T-helper 1 cell treated with Interleukin-12 subunit alpha and Interleukin-12 subunit beta and Interleukin-4 antibody, amounts not matched to agents 30 μg/mL and 1 μg/mL, for 36 hours (primary cell): ENCODE data around the gene PROM1.

Experiments used
- H3K27ac Mint-ChIP-seq: one replicate; pipeline ENCODE4 v1.8.0; 2021; ENCODE audit warnings: mild to moderate bottlenecking, mixed read lengths
- H3K27me3 Mint-ChIP-seq: one replicate; pipeline ENCODE4 v1.8.0; 2021; ENCODE audit warnings: low read depth, mixed read lengths
- H3K36me3 Mint-ChIP-seq: one replicate; pipeline ENCODE4 v1.8.0; 2021; ENCODE audit warnings: low read depth, mixed read lengths
- H3K4me1 Mint-ChIP-seq: one replicate; pipeline ENCODE4 v1.8.0; 2021; ENCODE audit warnings: low read depth, mixed read lengths
- H3K4me3 Mint-ChIP-seq: one replicate; pipeline ENCODE4 v1.8.0; 2021; ENCODE audit warnings: mild to moderate bottlenecking, moderate library complexity, mixed read lengths
- H3K9me3 Mint-ChIP-seq: one replicate; pipeline ENCODE4 v1.8.0; 2021; ENCODE audit warnings: mixed read lengths

The PROM1 gene

DNA sequence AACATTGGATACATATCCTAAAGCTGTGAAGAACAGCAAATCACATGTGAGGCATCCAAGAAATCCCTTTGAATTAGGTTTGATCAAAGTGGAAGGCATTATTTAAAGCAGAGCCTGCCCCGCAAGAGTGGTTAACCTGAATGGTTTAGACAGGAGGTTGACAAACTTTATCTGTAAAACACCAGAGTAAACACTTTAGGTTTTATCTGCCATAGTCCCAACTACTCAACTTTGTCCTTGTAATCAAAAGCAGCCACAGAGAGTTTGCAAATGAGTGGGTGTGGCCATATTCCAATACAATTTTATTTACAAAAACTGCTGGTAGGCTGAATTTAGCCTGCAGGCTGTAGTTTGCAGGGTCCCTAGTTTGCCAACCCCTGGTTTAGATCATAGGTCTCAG, 95.6 kb downstream of the PROM1 start:
- Mint-ChIP-seq H3K36me3 (no peaks in the 10 kb centered on the region), H3K9me3 (no peaks in the 10 kb centered on the region), H3K27ac (no peak overlapping the region), H3K4me3 (no peak overlapping the region), H3K4me1 (peaks cover 4% of the 10 kb centered on the region), H3K27me3 (peaks cover 20% of the 10 kb centered on the region)

DNA sequence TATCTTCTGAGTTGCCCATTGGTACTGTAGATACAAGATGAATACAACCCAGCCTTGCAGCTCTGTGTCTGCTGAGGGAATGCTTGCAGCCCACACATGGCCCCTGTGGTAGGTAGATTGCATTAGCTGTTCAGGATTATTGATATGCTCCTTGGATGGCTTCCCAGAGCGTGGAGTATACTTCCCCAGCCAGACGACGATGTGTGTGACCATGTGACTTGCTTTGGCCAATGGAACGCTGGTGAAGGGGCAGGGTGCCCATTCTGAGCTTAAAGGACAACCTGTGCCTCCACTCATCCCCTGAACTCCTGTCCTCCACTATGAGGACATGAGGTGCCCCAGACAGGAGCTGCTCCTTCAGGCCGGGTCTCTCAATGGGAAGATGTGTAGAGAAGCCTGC, 96.9 kb downstream of the PROM1 start:
- Mint-ChIP-seq H3K27me3 (peaks cover 21% of the 10 kb centered on the region), H3K36me3 (no peaks in the 10 kb centered on the region), H3K9me3 (no peaks in the 10 kb centered on the region), H3K27ac (no peak overlapping the region), H3K4me3 (no peak overlapping the region), H3K4me1 (peaks cover 4% of the 10 kb centered on the region)

DNA sequence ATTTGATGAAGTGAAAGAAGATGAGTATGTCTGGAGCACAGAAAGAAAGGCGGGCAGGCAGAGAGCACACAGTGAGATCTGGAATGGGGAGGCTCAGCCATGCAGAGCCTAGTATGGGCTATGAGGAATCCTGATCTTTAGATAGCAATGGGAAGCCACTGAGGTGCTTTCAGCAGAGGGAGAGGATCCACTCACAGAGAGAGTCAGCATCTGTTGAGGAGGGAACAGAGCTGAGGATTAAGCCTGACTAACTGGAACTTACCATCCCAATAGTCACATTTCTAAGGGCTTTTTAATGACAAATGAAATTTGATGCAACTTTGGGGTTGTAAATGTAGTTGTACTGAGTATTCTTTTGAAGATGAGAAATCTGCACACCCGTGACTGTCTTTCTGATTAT, 100.2 kb downstream of the PROM1 start:
- H3K4me1 Mint-ChIP-seq = no peaks in the 10 kb centered on the region
- no peak overlapping the region for H3K27ac Mint-ChIP-seq
- H3K36me3 Mint-ChIP-seq = no peaks in the 10 kb centered on the region
- H3K9me3 Mint-ChIP-seq = no peaks in the 10 kb centered on the region
- H3K4me3 Mint-ChIP-seq = no peak overlapping the region
- H3K27me3 Mint-ChIP-seq = peaks cover 10% of the 10 kb centered on the region

DNA sequence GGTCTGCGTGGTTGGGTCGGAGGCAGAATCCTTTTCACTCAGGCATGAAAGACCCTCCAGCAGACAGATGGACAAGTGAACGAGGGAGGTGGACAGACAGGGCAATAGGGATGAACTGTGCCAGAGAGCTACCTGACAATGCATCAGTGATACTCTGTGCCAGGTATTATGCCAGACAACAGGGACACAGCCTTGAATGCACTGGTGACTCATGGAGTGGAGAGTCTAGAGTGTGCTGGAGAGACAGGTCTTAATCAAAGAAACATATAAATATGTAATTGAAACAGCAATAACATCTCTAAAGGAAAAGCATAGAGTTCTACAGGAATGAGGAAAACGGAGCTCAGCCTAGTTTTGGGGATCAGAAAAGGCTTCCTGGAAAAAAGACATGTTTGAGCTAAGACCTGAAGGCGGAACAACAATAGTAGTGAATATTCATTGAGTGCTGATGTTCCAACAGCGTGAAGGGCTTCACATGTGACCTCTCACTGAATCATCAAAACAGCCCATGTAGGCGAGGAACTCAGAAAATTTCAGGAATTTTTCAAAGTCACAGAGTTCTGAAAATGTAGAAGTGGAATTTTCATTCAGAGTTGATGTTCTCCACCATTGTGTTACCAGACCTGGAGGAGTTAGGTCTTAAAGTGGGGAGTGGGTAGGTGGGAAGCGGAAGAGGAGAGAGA, 100.8 kb downstream of the PROM1 start:
- H3K27ac Mint-ChIP-seq = no peak overlapping the region

DNA sequence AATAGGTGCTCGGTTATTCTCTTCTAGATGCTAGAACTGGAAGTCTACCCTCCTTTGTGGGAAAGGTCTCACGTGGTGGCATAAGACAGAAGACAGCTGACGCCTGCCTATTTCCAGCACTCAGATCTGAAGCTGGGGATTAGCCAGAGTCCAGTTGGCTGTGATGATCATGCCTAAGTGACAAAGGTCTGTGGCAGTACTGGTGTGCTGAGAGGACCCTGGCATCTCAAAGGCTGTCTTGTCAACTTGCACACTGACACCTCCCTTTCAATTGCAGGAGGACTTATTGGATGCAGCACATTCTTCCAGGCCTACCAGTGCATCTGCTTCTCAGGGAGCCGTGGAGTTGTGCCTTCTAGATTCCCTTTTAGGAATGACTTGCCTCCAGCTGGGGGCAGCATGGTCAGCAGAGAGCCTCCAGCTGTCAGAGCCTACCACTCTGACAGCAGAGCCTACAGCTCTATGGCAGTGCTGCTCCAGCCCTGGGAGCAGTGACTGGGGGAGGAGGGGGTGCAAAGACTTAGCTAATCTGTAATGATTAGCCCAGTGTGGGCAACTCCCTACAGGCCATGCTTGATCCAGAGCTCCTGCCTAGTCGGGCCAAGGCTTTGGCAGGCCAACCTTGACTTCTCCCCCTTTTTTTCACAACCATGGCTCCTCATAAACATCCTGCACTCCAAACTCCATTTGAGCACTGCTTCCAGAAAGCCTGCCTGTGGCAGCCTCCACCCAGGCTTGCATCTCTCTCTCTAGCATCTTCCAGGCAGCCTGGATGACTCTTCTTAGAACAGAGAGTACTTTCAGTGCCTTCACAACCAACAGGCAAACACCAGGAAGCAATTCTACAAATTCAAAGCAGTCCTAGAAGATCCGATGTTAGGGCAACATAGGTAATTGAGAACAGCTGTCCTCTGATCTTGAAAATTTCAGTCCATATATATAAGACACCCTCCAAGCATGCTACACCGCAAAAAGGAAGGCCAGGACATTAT, 107.1 kb downstream of the PROM1 start:
- Mint-ChIP-seq H3K36me3 (no peaks in the 10 kb centered on the region), H3K4me1 (no peaks in the 10 kb centered on the region), H3K9me3 (no peaks in the 10 kb centered on the region), H3K4me3 (no peak overlapping the region), H3K27ac (no peak overlapping the region), H3K27me3 (peaks cover 10% of the 10 kb centered on the region)

More for the DNA sequence above, 100.8 kb downstream of the PROM1 start:
- no peak overlapping the region for H3K4me3 Mint-ChIP-seq
- no peaks in the 10 kb centered on the region for H3K36me3 Mint-ChIP-seq
- H3K9me3 Mint-ChIP-seq = no peaks in the 10 kb centered on the region
- H3K4me1 Mint-ChIP-seq = no peaks in the 10 kb centered on the region
- peaks cover 10% of the 10 kb centered on the region for H3K27me3 Mint-ChIP-seq

DNA sequence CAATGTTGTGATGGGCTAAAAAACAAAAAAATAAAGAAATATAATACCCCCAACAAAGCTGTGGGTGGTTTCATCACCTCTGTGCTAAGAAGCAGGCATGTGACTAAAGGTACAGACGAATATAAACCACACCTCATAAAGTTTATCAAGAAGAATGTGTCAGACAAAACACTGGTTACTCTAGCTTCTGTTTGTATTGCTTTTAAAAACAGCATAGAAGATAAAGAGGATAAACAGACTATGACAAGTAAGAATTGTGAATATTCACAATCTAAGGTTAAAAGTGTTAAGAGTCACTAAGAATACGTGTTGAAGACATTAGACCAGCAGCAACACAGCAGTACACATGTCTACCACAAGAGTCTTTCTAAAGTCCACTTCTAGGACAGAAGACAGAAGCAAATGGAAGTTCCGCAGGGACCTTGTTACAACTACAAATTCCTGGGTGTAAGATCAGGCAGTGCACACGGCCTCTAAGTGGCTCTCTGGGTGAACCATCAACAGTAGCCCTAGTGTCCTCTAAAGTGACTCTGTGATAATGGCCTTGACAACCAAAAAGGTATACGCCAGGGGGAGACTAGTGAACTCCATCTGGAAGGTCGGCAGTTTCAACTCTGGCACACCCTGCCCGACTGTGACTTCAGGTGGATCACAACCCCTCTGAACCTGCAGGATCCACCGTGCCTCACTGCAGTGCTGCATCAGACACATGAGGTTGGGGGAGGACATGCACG, 112.6 kb downstream of the PROM1 start:
- H3K27ac Mint-ChIP-seq = no peak overlapping the region
- no peak overlapping the region for H3K4me3 Mint-ChIP-seq

DNA sequence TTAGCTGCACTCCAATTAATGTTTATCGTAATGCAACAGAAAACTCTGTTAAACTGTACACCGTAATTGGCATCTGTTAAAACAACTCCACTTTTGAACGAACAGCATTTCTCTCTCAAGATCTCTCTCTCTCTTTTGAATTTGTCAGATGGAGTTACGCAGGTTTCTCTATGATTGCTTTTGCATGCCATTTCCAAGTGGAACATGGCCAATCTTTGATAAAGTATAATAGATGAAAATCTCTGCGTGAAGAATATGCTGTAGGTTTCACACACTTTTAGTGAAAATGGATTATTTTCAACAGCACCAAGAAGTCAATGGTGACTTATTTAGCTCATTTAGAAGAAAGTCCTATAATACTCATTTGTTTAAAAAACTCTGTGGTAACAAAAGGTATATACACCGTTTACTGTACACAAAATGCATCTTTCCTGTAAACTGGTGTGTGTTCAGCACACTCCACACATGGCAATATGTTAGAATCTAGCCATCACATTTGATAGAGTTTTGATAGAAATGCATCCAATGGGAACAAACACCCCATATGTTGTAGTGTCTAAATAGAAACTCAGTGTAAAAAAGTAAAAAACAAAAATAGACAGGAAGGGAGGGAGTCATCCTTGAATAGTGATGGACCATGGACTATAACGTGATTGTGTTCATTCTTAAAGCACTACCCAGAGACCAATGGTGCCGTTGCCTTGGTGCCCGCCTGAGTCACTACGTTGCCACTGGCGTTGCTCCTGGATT, 115.1 kb downstream of the PROM1 start:
- H3K4me1 Mint-ChIP-seq = no peaks in the 10 kb centered on the region
- H3K4me3 Mint-ChIP-seq = no peak overlapping the region
- H3K27ac Mint-ChIP-seq = no peak overlapping the region
- no peaks in the 10 kb centered on the region for H3K36me3 Mint-ChIP-seq
- peaks cover 9% of the 10 kb centered on the region for H3K27me3 Mint-ChIP-seq
- H3K9me3 Mint-ChIP-seq = no peaks in the 10 kb centered on the region

More for the DNA sequence above, 112.6 kb downstream of the PROM1 start:
- Mint-ChIP-seq H3K9me3 (no peaks in the 10 kb centered on the region), H3K27me3 (peaks cover 12% of the 10 kb centered on the region), H3K36me3 (no peaks in the 10 kb centered on the region), H3K4me1 (no peaks in the 10 kb centered on the region)

DNA sequence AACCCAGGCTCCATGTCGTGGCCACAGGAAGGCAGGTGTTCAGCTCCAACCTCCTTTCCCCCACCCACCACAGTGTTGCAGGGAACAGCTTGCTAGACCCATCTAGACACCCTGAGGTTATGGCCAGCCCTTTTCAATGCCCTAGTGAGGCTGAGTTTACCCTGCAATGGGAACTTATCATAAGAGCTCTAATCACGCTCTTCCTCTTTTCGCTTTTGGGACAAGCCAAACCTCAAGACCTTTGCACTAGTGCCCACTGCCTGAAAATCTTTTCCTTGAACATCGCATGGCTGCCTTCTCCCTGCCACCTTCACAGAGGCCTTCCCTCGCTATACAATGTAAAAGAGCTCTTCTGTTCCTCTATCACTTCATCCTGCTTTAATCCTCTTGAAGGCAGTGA, 118.5 kb downstream of the PROM1 start:
- Mint-ChIP-seq H3K9me3 (no peaks in the 10 kb centered on the region), H3K27me3 (peaks cover 11% of the 10 kb centered on the region), H3K36me3 (no peaks in the 10 kb centered on the region), H3K4me3 (no peak overlapping the region), H3K27ac (no peak overlapping the region), H3K4me1 (peaks cover 13% of the 10 kb centered on the region)

DNA sequence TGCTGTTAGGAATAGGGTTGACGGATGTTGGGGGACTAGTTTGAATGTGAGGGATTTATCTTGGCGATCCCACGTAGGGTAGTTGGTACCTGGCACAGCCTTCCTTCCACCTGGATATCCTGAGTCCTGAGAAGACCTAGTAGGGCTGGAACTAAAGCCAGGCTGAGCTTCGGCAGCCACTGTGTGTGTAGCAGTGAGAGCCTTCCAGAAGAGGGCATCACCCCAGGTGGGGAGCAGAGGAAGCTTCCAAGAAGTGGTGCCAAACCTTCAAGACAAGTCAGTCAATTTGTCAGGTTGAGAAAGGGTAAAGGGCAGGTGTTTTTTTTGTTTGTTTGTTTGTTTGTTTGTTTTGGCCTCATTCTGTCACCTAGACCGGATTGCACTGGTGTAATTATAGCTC, 119.7 kb downstream of the PROM1 start:
- H3K27ac Mint-ChIP-seq = no peak overlapping the region
- H3K27me3 Mint-ChIP-seq = peaks cover 13% of the 10 kb centered on the region
- no peak overlapping the region for H3K4me3 Mint-ChIP-seq
- no peaks in the 10 kb centered on the region for H3K36me3 Mint-ChIP-seq
- no peaks in the 10 kb centered on the region for H3K9me3 Mint-ChIP-seq
- peaks cover 13% of the 10 kb centered on the region for H3K4me1 Mint-ChIP-seq

DNA sequence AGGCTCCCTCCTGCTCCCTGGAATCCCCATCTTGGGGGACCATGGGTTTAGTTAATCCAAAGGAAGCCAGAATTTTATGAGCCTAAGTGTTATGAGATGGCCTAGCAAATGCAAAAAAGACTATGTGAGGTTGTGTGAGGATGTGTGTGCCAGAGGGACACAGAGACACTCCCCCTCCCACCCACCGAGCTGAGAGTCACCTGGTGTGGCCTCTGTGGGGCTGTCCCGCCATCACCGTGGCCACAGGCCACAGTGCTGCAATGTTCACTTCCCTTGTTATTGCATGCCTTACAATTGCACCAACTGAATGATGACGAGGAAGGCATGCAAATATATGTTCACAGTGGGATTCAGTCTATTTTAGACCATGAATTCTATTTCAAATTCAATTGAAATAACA, 120.2 kb downstream of the PROM1 start:
- peaks cover 13% of the 10 kb centered on the region for H3K4me1 Mint-ChIP-seq
- H3K27ac Mint-ChIP-seq = no peak overlapping the region
- no peaks in the 10 kb centered on the region for H3K9me3 Mint-ChIP-seq
- H3K36me3 Mint-ChIP-seq = no peaks in the 10 kb centered on the region
- H3K27me3 Mint-ChIP-seq = peaks cover 13% of the 10 kb centered on the region
- peak overlapping the region; percentile 42 for H3K4me3 Mint-ChIP-seq

DNA sequence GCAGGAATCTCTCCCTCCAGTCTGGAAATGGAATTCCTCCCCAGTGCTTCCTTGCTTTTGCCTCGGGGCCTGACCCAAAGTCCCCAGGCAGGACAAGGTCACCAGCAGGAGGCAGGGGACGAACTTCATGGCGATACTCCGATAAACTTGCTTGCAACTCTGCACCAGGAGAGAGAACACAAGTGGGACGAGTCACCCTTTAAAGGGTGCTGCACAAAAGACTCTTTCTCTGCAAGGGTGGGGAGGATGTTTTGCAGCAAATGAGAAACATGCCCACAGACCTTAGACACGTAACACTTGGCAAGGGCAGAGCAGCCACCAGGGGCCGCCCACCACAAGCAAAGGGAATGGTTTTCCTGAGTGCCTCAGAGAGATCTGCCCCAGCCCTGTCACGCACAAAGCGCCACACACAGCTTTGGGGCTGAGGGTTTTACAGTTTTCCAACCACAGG, 120.8 kb downstream of the PROM1 start, which contains the start of gene FGFBP2:
Gene FGFBP2 (minus strand): TSS at position 175 of the 451 bp plus-strand sequence. CDS start 46 bp downstream, at position 129.
- H3K27ac Mint-ChIP-seq = no peak within 1 kb of the TSS
- peak within 1 kb of the TSS; percentile 55 for H3K4me3 Mint-ChIP-seq
- peaks cover 13% of the 10 kb centered on the region for H3K27me3 Mint-ChIP-seq
- H3K4me1 Mint-ChIP-seq = peaks cover 13% of the 10 kb centered on the region
- no peaks in the 10 kb centered on the region for H3K36me3 Mint-ChIP-seq
- H3K9me3 Mint-ChIP-seq = no peaks in the 10 kb centered on the region

DNA sequence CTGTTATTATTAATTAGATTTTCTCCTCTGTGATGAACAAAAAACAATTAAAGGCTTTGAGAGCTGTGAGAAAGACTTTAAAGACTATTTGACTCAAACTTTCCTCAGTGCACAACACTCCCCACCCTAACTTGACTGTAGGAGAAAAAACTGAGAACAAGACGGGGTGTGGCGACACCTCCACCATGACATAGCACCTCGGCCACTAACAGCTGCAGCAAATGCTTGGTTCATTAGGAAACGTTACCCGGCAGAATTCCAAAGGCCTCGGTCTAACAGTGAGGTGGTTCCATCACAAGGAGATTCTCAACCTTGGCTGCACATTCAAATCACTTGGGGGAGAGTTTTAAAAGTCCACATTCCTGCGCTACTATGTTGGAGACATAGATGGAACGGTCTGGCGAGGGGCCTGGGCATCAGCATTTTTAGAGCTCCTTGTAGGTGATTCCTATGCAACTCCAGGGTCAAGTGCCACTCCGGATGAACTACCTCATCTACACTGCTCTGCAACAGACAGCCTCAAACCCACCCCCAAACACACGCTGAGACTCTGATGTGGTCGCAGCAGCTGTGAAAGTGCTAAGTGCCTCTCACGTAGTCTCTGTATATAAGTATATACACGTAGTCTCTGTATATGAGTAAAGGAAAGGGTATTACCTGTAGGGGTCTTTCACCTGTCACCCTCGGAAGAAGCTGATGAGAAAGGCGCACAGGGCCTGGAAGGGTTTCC, 121.9 kb downstream of the PROM1 start:
- H3K27ac Mint-ChIP-seq = no peak overlapping the region
- peaks cover 13% of the 10 kb centered on the region for H3K4me1 Mint-ChIP-seq
- no peaks in the 10 kb centered on the region for H3K9me3 Mint-ChIP-seq
- H3K4me3 Mint-ChIP-seq = peak overlapping the region; percentile 55
- H3K36me3 Mint-ChIP-seq = no peaks in the 10 kb centered on the region
- H3K27me3 Mint-ChIP-seq = peaks cover 13% of the 10 kb centered on the region

DNA sequence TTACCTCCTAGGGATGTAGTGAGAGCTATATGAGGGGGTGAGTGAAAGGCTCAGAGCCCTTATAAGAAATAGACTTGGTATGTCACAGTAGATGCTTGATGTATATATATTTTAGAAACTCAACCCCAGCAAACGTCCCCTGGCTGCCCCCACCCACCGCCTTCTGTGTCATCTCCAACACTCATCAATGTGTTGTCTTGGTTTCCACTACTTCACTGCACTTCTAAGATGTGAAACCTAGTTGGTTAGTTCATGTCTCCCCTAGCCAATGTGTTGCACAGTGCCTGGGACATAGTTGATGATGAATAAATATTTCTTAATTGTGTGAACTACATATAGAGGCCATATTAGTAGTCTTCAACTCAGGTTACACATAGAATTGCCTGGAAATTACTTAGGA, 125.3 kb downstream of the PROM1 start:
- no peaks in the 10 kb centered on the region for H3K9me3 Mint-ChIP-seq
- H3K27ac Mint-ChIP-seq = no peak overlapping the region
- H3K4me3 Mint-ChIP-seq = no peak overlapping the region
- H3K27me3 Mint-ChIP-seq = peaks cover 13% of the 10 kb centered on the region
- no peaks in the 10 kb centered on the region for H3K36me3 Mint-ChIP-seq
- peaks cover 11% of the 10 kb centered on the region for H3K4me1 Mint-ChIP-seq
